Measurements from ENCODE around the gene ANKAR. TPM values are rescaled to one million over a fixed set of nuclear protein-coding genes. Genes with fewer than 3 reads are reported as not detected.

Gene ANKAR
- total RNA-seq, 1 experiment from 2014 or later = 2.0 TPM

DNA sequence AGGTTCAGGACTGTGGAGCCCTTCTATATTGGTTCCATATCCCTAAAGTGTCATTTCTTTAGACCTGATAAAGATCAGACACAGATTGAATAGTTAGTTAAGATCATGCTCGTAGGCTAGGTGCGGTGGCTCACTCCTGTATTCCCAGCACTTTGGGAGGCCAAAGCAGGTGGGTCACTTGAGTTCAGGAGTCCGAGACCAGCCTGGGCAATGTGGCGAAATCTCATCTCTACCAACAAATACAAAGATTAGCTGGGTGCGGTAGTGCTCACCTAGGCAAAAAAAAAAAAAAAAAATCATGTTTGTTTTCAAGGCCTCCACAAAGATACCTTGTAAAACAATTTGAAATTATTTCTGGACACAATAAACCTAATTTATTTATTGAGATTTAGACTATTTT lies 4.6 kb upstream of the ANKAR start:
- Mint-ChIP-seq H3K27me3 (ENCODE audit: low read depth) (peaks cover 3% of the 10 kb centered on the region; the same call in 1 of the 2 replicates), H3K4me1 (peaks cover 6 to 10% of the 10 kb centered on the region in 2 experiments; a peak in 2 of 4 replicates), H3K36me3 (ENCODE audit: insufficient read depth in 1 of 3, low read depth in 3 of 3) (peaks cover 5 to 50% (median 38%) of the 10 kb centered on the region in 3 experiments; a peak in 6 of 7 replicates), H3K9me3 (no peaks in the 10 kb centered on the region), H3K27ac (no peak overlapping the region), H3K4me3 (no peak overlapping the region)
- Histone ChIP-seq H2AFZ (ENCODE audit: low read length) (no peak overlapping the region), H2BK20ac (ENCODE audit: low read depth, low read length, poor library complexity, severe bottlenecking) (no peak overlapping the region), H3K4ac (ENCODE audit: low read depth, low read length) (no peak overlapping the region), H2BK12ac (ENCODE audit: insufficient read length, low read depth, low read length) (no peak overlapping the region), H3K27ac (ENCODE audit: insufficient read length, low read depth, low read length) (no peak overlapping the region), H2AK5ac (ENCODE audit: insufficient read length, low read length) (no peak overlapping the region), H2BK15ac (ENCODE audit: low read depth, low read length) (no peak overlapping the region), H4K8ac (replicated peaks; ENCODE audit: insufficient read length, low read depth, low read length) (no peak overlapping the region), H3K79me1 (ENCODE audit: insufficient read depth, low read depth, low read length, poor library complexity, severe bottlenecking) (no peaks in the 10 kb centered on the region), H3T11ph (ENCODE audit: low read length) (no peak overlapping the region), H3K23me2 (ENCODE audit: insufficient read length, low read depth, low read length, poor library complexity, severe bottlenecking) (peaks cover 9% of the 10 kb centered on the region), H3K9ac (ENCODE audit: extremely low read depth, insufficient read length, low read length) (no peak overlapping the region), H4K5ac (ENCODE audit: insufficient read length, low read depth, low read length) (no peak overlapping the region), H3K18ac (ENCODE audit: insufficient read length, low read depth, low read length) (no peak overlapping the region), H3K4me2 (ENCODE audit: insufficient read depth, insufficient read length, low read length) (no peak overlapping the region), H3K79me2 (ENCODE audit: insufficient read depth, low read length) (no peaks in the 10 kb centered on the region), H3K14ac (ENCODE audit: insufficient read depth, low read length) (no peak overlapping the region), H4K20me1 (ENCODE audit: control insufficient read depth, insufficient read depth, insufficient read length) (no peaks in the 10 kb centered on the region), H3K23ac (ENCODE audit: insufficient read length, low read depth, low read length) (no peak overlapping the region), H3K9me3 (ENCODE audit: control insufficient read depth, low read depth, low read length) (no peaks in the 10 kb centered on the region), H3K56ac (ENCODE audit: insufficient read length, low read depth, low read length) (no peak overlapping the region), H4K91ac (ENCODE audit: insufficient read length, low read depth, low read length) (no peak overlapping the region), H3K4me1 (ENCODE audit: insufficient read depth, low read length) (no peaks in the 10 kb centered on the region), H3K27me3 (ENCODE audit: insufficient read depth, low read length) (no peaks in the 10 kb centered on the region), H2BK120ac (ENCODE audit: low read depth, low read length, poor library complexity, severe bottlenecking) (no peak overlapping the region), H2BK5ac (ENCODE audit: insufficient read length, low read length) (no peak overlapping the region)
- DNase-seq = no peak
- no CpG with 5 or more reads among the region's 5 CpGs for WGBS (ENCODE audit: extremely low coverage, insufficient read length, low lambda C conversion rate)
- no peak for TF ChIP-seq CTCF (conservative IDR thresholded peaks at IDR 0.05)
